Trophoblast cell (in vitro differentiated cells and primary cell): ENCODE results near the gene RRP1B.
A peak's percentile ranks its signal among the peaks of the same experiment; 100 is the strongest.

Experiments
- DNase-seq, 2 donors: peaks; one replicate each; pipeline ENCODE4 v3.0.0-alpha.2; 2016
- H2AFZ ChIP-seq: 2 replicates; pipeline ENCODE4 v1.6.1; 2013; ENCODE audit warnings: low read length, moderate library complexity, mild to moderate bottlenecking; ENCODE audit not compliant: insufficient read depth, poor library complexity
- H2AK5ac ChIP-seq: 2 replicates; pipeline ENCODE4 v1.6.1; 2013; ENCODE audit warnings: mild to moderate bottlenecking, low read length
- H2BK120ac ChIP-seq: 2 replicates; pipeline ENCODE4 v1.6.1; 2013; ENCODE audit warnings: low read length, mild to moderate bottlenecking, moderate library complexity; ENCODE audit not compliant: insufficient read depth, poor library complexity
- H2BK12ac ChIP-seq: 2 replicates; pipeline ENCODE4 v1.6.1; 2013; ENCODE audit warnings: mild to moderate bottlenecking, low read length, moderate library complexity
- H2BK5ac ChIP-seq: 2 replicates; pipeline ENCODE4 v1.6.1; 2013; ENCODE audit warnings: low read length, low read depth, moderate library complexity, mild to moderate bottlenecking; ENCODE audit not compliant: poor library complexity
- H3K14ac ChIP-seq: 2 replicates; pipeline ENCODE4 v1.6.1; 2013; ENCODE audit warnings: mild to moderate bottlenecking, low read length
- H3K18ac ChIP-seq: 2 replicates; pipeline ENCODE4 v1.6.1; 2013; ENCODE audit warnings: mild to moderate bottlenecking, low read length
- H3K23ac ChIP-seq: 2 replicates; pipeline ENCODE4 v1.6.1; 2013; ENCODE audit warnings: low read length
- H3K27ac ChIP-seq: 2 replicates; pipeline ENCODE4 v1.5.1; 2013; ENCODE audit warnings: low read depth, mild to moderate bottlenecking, inconsistent platforms, low read length, moderate library complexity
- H3K27me3 ChIP-seq: 2 replicates; pipeline ENCODE4 v1.6.1; 2013; ENCODE audit warnings: inconsistent platforms, mild to moderate bottlenecking, low read length, moderate library complexity; ENCODE audit not compliant: insufficient read depth
- H3K36me3 ChIP-seq, 2 experiments: 1 replicate in 1 of 2; 2 replicates in 1 of 2; pipeline ENCODE4 v1.6.1; 2013; ENCODE audit warnings: low read length in 2 of 2, mild to moderate bottlenecking in 2 of 2, moderate library complexity in 1 of 2; ENCODE audit not compliant: insufficient read depth in 2 of 2, control insufficient read depth in 1 of 2
- H3K4ac ChIP-seq: 2 replicates; pipeline ENCODE4 v1.6.1; 2013; ENCODE audit warnings: low read depth, mild to moderate bottlenecking, low read length, moderate library complexity
- H3K4me1 ChIP-seq, 2 experiments: 1 replicate in 1 of 2; 2 replicates in 1 of 2; pipeline ENCODE4 v1.6.1; 2013; ENCODE audit warnings: low read length in 2 of 2, mild to moderate bottlenecking in 2 of 2, moderate library complexity in 1 of 2; ENCODE audit not compliant: insufficient read depth in 2 of 2, control insufficient read depth in 1 of 2
- H3K4me2 ChIP-seq: 2 replicates; pipeline ENCODE4 v1.6.1; 2013; ENCODE audit warnings: inconsistent platforms, mild to moderate bottlenecking, low read length, moderate library complexity
- H3K4me3 ChIP-seq: 2 replicates; pipeline ENCODE4 v1.5.1; 2013; ENCODE audit warnings: mild to moderate bottlenecking, low read depth, low read length, inconsistent platforms
- H3K79me1 ChIP-seq: one replicate; pipeline ENCODE4 v1.6.1; 2013; ENCODE audit warnings: low read length
- H3K79me2 ChIP-seq: 2 replicates; pipeline ENCODE4 v1.6.1; 2013; ENCODE audit warnings: low read length, mild to moderate bottlenecking; ENCODE audit not compliant: control insufficient read depth, insufficient read depth, poor library complexity
- H3K9ac ChIP-seq: 2 replicates; pipeline ENCODE4 v1.6.1; 2013; ENCODE audit warnings: mild to moderate bottlenecking, low read length
- H3K9me3 ChIP-seq: 2 replicates; pipeline ENCODE4 v1.6.1; 2013; ENCODE audit warnings: low read depth, mild to moderate bottlenecking, control low read depth, inconsistent platforms, low read length; ENCODE audit not compliant: insufficient read depth
- H4K12ac ChIP-seq: 2 replicates; pipeline ENCODE4 v1.6.1; 2013; ENCODE audit warnings: low read depth, mild to moderate bottlenecking, low read length, moderate library complexity
- H4K8ac ChIP-seq: 2 replicates; pipeline ENCODE4 v1.6.1; 2013; ENCODE audit warnings: low read depth, mild to moderate bottlenecking, low read length, moderate library complexity
- H4K91ac ChIP-seq: one replicate; pipeline ENCODE4 v1.6.1; 2013; ENCODE audit warnings: low read depth, mild to moderate bottlenecking, low read length, moderate library complexity
- WGBS: extraction: QIAGEN DNeasy Blood & Tissue Kit; methylation state at CpG from one replicate; pipeline ENCODE4 v1.1.7; 2013; ENCODE audit warnings: missing lambda C conversion rate; ENCODE audit not compliant: insufficient read length, insufficient coverage; ENCODE audit errors: extremely low coverage; 5-methylcytosine and 5-hydroxymethylcytosine counted together

RRP1B gene

DNA sequence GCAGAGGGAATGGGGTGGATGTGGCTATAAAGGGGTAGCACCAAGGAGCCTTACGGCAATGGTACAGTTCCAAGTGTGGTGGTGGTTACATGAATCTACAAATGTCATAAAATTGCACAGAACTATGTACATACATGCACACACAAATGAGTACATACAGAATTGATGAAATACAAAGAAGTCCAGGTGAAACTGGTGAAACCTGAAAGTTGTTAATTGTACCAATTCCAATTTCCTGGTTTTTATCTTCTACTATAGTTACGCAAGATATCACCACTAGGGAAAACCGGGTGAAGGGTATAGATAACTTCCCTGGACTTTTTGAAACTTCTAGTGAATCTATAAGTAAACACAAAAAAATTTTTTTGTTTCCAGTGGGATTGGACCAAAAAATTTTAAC lies 19.0 kb upstream of the RRP1B start:
- Histone ChIP-seq H2BK5ac (no peak overlapping the region), H3K27me3 (no peaks in the 10 kb centered on the region), H3K14ac (no peak overlapping the region), H2BK12ac (no peak overlapping the region), H4K12ac (no peak overlapping the region), H2BK120ac (no peak overlapping the region), H4K91ac (no peak overlapping the region), H3K9ac (no peak overlapping the region), H3K9me3 (no peaks in the 10 kb centered on the region), H3K18ac (no peak overlapping the region), H3K4me1 (peaks cover 0 to 2% of the 10 kb centered on the region in 2 experiments), H2AFZ (no peak overlapping the region), H3K4me2 (no peak overlapping the region), H3K79me1 (peaks cover 3% of the 10 kb centered on the region), H3K4ac (no peak overlapping the region), H3K79me2 (no peaks in the 10 kb centered on the region), H2AK5ac (no peak overlapping the region), H3K4me3 (no peak overlapping the region), H3K36me3 (no peaks in the 10 kb centered on the region), H4K8ac (no peak overlapping the region), H3K23ac (no peak overlapping the region), H3K27ac (no peak overlapping the region)
- WGBS = no CpG with 5 or more reads among the region's 3 CpGs
- peak in 1 of 2 donors; percentile 51 for DNase-seq

DNA sequence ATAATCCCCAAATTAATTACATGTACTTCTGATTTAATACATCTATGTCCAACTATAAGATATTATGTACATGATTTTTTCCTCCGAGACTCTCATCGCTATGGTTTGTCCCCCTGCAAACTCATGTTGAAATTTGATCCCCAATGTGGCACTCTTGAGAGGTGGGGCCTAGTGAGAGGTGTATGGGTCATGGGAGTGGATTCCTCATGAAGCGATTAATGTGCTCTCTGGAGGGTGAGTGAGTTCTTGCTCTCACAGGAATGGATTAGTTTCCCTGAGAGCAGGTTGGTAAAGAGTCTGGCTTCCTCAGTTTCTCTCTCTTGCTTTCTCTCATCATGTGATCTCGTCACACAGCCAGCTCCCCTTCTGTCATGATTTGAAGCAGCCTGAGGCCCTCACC lies 16.2 kb upstream of the RRP1B start:
- no peak overlapping the region for H3K4ac ChIP-seq
- H3K79me2 ChIP-seq = no peaks in the 10 kb centered on the region
- no peak overlapping the region for H2AFZ ChIP-seq
- H4K8ac ChIP-seq = no peak overlapping the region
- no peak overlapping the region for H4K12ac ChIP-seq
- no peak overlapping the region for H2BK5ac ChIP-seq
- H3K18ac ChIP-seq = no peak overlapping the region
- no peak overlapping the region for H4K91ac ChIP-seq
- H2BK120ac ChIP-seq = no peak overlapping the region
- H3K4me2 ChIP-seq = no peak overlapping the region
- H3K14ac ChIP-seq = no peak overlapping the region
- H3K9ac ChIP-seq = no peak overlapping the region
- H2BK12ac ChIP-seq = no peak overlapping the region
- H3K27me3 ChIP-seq = no peaks in the 10 kb centered on the region
- H3K23ac ChIP-seq = no peak overlapping the region
- no peaks in the 10 kb centered on the region for H3K36me3 ChIP-seq
- no peaks in the 10 kb centered on the region for H3K9me3 ChIP-seq
- DNase-seq = no peak
- no CpG with 5 or more reads among the region's 4 CpGs for WGBS
- no peak overlapping the region for H2AK5ac ChIP-seq
- peaks cover 3% of the 10 kb centered on the region for H3K79me1 ChIP-seq
- no peak overlapping the region for H3K27ac ChIP-seq
- no peak overlapping the region for H3K4me3 ChIP-seq
- H3K4me1 ChIP-seq = peaks cover 0 to 2% of the 10 kb centered on the region in 2 experiments

GRCh38 chr21:43644071-43644470 lies 15.3 kb upstream of the RRP1B start:
- H3K79me1 ChIP-seq = peaks cover 3% of the 10 kb centered on the region
- H4K12ac ChIP-seq = no peak overlapping the region
- no peak overlapping the region for H2BK12ac ChIP-seq
- no peak for DNase-seq
- no peak overlapping the region for H2BK120ac ChIP-seq
- no peaks in the 10 kb centered on the region for H3K9me3 ChIP-seq
- no peak overlapping the region for H4K8ac ChIP-seq
- H3K23ac ChIP-seq = no peak overlapping the region
- no peaks in the 10 kb centered on the region for H3K36me3 ChIP-seq
- H2BK5ac ChIP-seq = no peak overlapping the region
- H3K27me3 ChIP-seq = no peaks in the 10 kb centered on the region
- no peak overlapping the region for H3K4ac ChIP-seq
- WGBS = no CpG with 5 or more reads among the region's 4 CpGs
- H3K79me2 ChIP-seq = no peaks in the 10 kb centered on the region
- H2AK5ac ChIP-seq = no peak overlapping the region
- H3K9ac ChIP-seq = no peak overlapping the region
- no peak overlapping the region for H3K18ac ChIP-seq
- no peak overlapping the region for H3K4me3 ChIP-seq
- H3K4me1 ChIP-seq = peaks cover 0 to 2% of the 10 kb centered on the region in 2 experiments
- no peak overlapping the region for H3K4me2 ChIP-seq
- H2AFZ ChIP-seq = no peak overlapping the region
- H3K27ac ChIP-seq = no peak overlapping the region
- H4K91ac ChIP-seq = no peak overlapping the region
- H3K14ac ChIP-seq = no peak overlapping the region

GRCh38 chr21:43644609-43645008 lies 14.8 kb upstream of the RRP1B start:
- Histone ChIP-seq H3K23ac (no peak overlapping the region), H4K8ac (no peak overlapping the region), H3K4me3 (no peak overlapping the region)

More at GRCh38 chr21:43644609-43645008, 14.8 kb upstream of the RRP1B start:
- Histone ChIP-seq H2AK5ac (no peak overlapping the region), H3K4me2 (no peak overlapping the region), H3K9ac (no peak overlapping the region), H2BK12ac (peak overlapping the region; percentile 88), H3K27me3 (no peaks in the 10 kb centered on the region), H2BK120ac (no peak overlapping the region), H2BK5ac (no peak overlapping the region), H3K79me2 (no peaks in the 10 kb centered on the region), H3K4ac (no peak overlapping the region), H4K91ac (peak overlapping the region; percentile 81), H4K12ac (no peak overlapping the region), H2AFZ (no peak overlapping the region), H3K4me1 (peaks cover 0 to 2% of the 10 kb centered on the region in 2 experiments), H3K9me3 (no peaks in the 10 kb centered on the region), H3K18ac (no peak overlapping the region), H3K36me3 (no peaks in the 10 kb centered on the region), H3K14ac (no peak overlapping the region), H3K27ac (no peak overlapping the region), H3K79me1 (peaks cover 3% of the 10 kb centered on the region)
- no CpG with 5 or more reads among the region's 6 CpGs for WGBS
- peak in 1 of 2 donors; percentile 33 for DNase-seq
